GM10266 (cell line): ENCODE measurements around the gene RAB25.
"Not testable (repeated sequence)": the region's sequence is repeated elsewhere in the genome, so short reads cannot be mapped to it uniquely, and the experiment has no call there.

ENCODE experiments used
- DNase-seq: peaks from one replicate; pipeline ENCODE4 v3.0.0; 2012; ENCODE audit errors: extremely low spot score
- CTCF ChIP-seq: IDR thresholded peaks from 2 replicates; pipeline ENCODE4 v1.5.1; 2012; ENCODE audit warnings: mild to moderate bottlenecking, low read depth; ENCODE audit not compliant: control insufficient read depth, insufficient read depth; ENCODE audit errors: missing control alignments

RAB25 gene

GRCh38 chr1:156069490-156070455, 8.8 kb downstream of the RAB25 start:
- DNase-seq: no peak
- no peak for TF ChIP-seq CTCF

DNA sequence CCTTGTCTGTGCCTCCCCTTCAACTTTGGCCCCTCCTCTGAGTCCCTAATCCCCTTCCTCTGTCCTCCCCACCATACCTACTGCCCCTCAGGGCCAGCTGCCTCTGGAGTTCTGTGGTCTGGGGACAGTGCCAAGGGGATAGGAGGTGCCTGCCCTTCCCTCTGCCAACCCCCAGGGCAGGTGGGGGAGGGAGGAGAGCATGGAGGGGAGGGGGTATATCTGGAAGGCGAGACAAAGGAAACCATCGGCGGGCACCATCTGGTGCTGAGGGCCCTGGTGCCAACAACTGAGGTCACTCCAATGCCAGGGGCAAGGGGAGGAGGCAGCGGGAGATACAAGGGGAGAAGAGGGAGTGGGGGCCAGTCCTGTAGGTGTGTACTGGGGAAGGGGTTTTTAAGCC, 9.6 kb downstream of the RAB25 start:
- no peak for TF ChIP-seq CTCF
- DNase-seq: no peak

DNA sequence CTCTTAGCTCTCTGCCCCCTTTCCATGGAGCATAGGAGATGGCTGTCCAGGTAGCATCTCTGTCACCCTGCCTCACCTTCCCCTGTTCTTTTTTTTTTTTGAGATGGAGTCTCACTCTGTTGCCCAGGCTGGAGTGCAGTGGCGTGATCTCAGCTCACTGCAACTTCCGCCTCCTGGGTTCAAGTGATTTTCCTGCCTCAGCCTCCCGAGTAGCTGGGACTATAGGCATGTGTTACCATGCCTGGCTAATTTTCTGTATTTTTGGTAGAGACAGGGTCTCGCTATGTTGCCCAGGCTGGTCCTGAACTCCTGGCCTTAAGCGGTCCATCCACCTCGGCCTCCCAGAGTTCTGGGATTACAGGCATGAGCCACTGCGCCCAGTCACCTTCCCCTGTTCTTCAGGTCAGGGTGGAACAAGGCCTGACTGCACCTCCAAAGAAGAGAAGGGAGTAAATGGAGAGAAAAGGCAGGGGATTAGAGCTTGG, 10.4 kb downstream of the RAB25 start:
- not testable (repeated sequence) for DNase-seq

DNA sequence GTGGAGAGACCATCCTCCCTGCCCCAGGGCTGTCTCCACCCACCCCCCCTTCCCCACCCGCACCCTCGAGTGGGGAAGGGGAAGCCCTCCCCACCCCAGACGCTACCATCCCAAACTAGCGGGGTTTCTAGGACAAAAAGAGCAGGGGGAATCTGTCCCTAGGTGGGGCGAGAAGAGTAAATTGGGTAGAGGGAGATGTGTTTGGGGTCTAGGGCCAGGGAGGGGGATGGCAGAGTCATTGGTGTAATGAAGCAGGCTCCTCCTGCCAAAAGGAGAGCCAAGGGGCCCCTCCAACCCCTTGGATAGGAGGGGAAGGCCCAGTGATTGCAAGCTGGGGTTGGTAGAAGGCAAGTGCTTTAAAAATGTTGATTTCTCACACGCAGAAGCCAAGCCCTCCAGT, 11.3 kb downstream of the RAB25 start:
- no peak for TF ChIP-seq CTCF

GRCh38 chr1:156073110-156073687, 12.2 kb downstream of the RAB25 start:
- DNase-seq: no peak
- no peak for TF ChIP-seq CTCF

More for the DNA sequence above, 11.3 kb downstream of the RAB25 start:
- no peak for DNase-seq

DNA sequence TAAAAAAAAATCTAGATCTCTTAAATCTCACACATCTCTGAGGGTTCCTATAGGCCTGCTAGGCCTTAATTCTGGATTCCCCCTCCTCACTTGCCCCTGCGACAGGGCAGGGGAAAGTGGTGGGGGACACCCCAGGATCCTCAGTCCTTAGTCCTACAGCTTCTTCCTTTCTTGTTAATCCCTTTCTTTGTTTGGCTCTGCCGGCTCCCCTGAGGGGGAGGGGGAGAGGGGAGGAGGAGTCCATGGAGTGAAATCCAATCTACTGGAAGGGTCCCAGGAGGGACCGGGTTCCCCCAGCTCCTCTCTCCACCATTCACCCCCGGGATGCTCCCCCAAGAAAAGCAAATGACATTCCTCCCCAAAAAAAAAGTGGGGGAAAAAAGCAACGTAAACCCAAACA, 12.8 kb downstream of the RAB25 start:
- TF ChIP-seq CTCF: no peak
- no peak for DNase-seq

DNA sequence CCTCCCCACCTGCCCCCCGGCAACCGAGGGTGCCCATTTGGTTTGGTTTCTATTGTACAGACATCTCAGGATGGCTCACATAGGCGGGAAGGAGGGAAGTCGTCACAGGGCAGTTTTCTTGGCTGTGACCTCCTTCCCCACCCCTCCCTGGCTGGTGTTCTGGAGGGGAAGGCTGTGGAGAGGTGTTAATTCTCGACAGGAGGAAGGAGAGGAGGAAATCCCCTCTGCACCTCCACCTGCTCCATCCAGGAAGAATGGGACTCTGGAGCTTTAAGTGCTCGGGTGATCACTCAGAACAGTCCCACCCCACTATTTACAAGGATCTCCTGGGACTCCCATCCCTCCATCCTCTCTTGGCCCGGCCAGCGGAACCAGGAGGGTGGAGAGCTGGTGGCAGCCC, 13.7 kb downstream of the RAB25 start:
- no peak for DNase-seq

More for the DNA sequence above, 13.7 kb downstream of the RAB25 start:
- no peak for TF ChIP-seq CTCF
